Brain microvascular endothelial cell (primary cell): Measurements from ENCODE around the gene AZU1.
A peak's percentile ranks its signal among the peaks of the same experiment; 100 is the strongest.

ENCODE experiments used
- DNase-seq: peaks from one replicate; pipeline ENCODE4 v3.0.0-alpha.2; 2020
- H3K27ac ChIP-seq: fragments of 250-450 bp; sonication (Bioruptor Pico); 2 replicates; pipeline ENCODE4 v1.5.1; 2020; ENCODE audit warnings: mild to moderate bottlenecking, moderate library complexity
- H3K27me3 ChIP-seq: fragments of 250-450 bp; sonication (Bioruptor Pico); replicated peaks from 2 replicates; pipeline ENCODE4 v1.5.1; 2020; ENCODE audit warnings: mild to moderate bottlenecking
- H3K36me3 ChIP-seq: fragments of 250-450 bp; sonication (Bioruptor Pico); replicated peaks from 2 replicates; pipeline ENCODE4 v1.5.1; 2020; ENCODE audit warnings: mild to moderate bottlenecking
- H3K4me3 ChIP-seq: 2 replicates; pipeline ENCODE4 v1.5.1; 2011; ENCODE audit warnings: low read depth, mild to moderate bottlenecking, control low read depth, low read length, moderate library complexity
- in situ Hi-C: cut with HindIII; loops from 2 replicates; pipeline ENCODE4 v1.10.0; 2017; ENCODE audit warnings: low sequenced_read_pairs, low pct_ligation_motif_present
- TF ChIP-seq, protein P1 (sequence below): IDR thresholded peaks from 2 replicates; pipeline ENCODE4 v1.5.1; 2011; ENCODE audit warnings: low read depth, mild to moderate bottlenecking, moderate library complexity, low read length, control low read depth, inconsistent platforms; ENCODE audit errors: missing control alignments

AZU1 gene

DNA sequence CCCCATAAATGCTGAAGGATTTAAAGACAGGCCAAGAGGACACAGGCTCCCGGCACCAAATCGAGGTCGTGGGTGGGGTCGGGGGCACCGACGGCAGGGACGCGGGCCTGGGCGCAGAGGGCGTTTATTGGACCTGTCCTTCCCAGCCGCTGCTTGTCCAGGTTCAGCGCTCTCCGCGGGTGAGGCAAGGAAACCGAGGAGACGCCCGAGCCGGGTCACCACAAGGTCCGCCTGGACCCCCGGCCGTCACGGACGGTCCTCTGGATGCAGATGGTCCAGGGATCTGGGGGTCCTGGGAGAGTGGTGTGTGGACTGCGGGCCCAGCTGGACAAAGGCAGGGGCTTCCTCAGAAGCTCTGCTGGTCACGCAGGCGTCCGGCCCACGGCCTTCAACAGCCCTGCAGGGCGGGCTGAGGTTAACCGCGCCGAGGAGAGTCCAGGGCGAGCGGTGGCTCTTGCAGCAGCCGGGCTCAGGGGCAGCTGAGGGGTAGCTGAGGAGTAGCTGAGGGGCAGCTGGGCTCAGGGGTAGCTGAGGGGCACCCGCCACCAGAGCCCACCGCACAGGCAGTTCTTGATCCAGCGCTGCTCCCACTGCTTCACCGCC lies 40.3 kb downstream of the AZU1 start:
- in situ Hi-C loops, result no loop called here
- no peak overlapping the region for H3K4me3 ChIP-seq
- no peaks in the 10 kb centered on the region for H3K27me3 ChIP-seq
- DNase-seq, result no peak
- H3K36me3 ChIP-seq, result peaks cover 29% of the 10 kb centered on the region
- TF ChIP-seq, protein P1, sequence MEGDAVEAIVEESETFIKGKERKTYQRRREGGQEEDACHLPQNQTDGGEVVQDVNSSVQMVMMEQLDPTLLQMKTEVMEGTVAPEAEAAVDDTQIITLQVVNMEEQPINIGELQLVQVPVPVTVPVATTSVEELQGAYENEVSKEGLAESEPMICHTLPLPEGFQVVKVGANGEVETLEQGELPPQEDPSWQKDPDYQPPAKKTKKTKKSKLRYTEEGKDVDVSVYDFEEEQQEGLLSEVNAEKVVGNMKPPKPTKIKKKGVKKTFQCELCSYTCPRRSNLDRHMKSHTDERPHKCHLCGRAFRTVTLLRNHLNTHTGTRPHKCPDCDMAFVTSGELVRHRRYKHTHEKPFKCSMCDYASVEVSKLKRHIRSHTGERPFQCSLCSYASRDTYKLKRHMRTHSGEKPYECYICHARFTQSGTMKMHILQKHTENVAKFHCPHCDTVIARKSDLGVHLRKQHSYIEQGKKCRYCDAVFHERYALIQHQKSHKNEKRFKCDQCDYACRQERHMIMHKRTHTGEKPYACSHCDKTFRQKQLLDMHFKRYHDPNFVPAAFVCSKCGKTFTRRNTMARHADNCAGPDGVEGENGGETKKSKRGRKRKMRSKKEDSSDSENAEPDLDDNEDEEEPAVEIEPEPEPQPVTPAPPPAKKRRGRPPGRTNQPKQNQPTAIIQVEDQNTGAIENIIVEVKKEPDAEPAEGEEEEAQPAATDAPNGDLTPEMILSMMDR, result no peak
- H3K27ac ChIP-seq, result no peak overlapping the region

DNA sequence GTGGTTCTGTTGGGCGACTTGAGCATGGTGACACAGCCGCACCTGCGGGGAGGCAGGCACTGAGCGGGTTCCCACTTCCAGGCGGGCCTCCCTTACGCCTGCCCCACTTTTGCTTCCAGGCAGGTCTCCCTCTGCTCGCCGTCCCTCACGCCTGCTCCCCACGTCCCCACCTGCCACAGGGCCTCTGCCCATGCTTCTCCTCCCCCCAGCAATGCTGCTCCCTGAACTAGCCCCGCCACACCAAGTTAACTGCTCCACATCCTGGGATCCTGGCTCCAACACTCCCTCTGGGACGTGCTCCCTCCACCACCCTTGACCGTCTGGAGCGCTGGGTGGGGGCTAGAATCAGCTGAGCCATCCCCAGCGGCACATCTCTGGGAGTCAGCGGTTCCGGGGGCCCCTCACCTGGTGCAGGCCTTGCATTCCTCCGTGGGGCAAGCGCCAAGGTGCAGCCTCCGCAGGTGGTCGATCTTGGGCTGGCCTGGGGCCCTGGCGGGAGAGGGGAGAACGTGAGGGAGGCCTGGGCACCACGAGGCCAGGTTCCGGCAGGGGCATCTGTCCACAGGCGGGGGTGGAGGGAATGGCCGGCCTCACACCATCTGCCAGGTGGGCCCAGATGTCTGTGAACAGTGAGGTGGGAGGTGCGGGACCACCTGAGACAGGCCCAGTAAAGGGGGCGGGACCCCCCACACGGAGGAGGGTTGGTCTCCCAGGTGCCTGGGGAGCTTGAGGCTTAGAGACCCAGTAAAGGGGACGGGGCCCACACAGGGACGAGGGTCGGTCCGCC lies 41.0 kb downstream of the AZU1 start:
- no peak overlapping the region for H3K4me3 ChIP-seq
- H3K27ac ChIP-seq, result no peak overlapping the region
- H3K36me3 ChIP-seq, result peaks cover 32% of the 10 kb centered on the region
- TF ChIP-seq, protein P1, result no peak
- no peaks in the 10 kb centered on the region for H3K27me3 ChIP-seq
- in situ Hi-C loops, result no loop called here
- no peak for DNase-seq

DNA sequence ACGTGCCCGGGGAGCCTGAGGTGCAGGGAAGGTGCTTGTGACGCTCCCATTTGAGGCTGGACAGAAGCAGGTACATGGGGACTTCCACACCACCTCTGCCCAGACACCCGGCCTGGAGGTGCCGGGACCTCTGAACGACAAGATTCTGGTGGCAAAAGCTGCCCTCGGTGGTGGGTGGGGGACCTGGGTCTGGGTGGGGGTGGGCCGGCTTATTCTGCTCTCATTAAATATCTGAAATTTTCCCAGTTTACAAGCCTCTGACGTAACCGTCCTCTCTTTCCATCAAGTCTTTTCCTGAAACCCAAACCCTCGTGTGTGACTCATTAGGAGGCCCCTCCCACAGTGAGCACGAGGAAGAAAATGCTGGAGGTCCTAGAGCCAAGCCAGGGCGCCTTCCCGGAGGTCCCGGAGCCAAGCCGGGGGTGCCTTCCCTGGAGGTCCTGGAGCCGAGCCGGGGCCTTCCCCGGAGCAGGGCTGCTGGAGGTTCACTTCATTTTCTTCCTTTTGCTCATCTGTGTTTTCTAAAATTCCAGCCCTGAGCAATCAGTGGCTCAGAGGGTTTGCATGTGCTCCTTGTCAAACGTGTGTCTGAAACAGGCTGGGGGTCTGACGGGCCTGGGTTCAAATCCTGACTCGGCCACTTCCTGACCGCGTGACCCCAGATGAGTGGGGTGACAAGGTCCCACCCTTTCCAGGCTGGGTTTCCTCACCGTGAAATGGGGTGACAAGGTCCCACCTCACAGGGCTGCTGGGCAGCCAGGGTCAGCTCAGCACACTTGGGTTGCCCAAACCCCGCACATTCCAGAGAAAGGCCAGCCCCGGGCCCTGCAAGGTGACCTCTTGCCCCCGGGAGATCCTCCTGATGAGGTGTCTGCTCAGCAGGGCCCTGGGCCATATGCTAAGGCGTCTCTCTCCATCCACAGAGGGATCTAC lies 41.9 kb downstream of the AZU1 start:
- Histone ChIP-seq H3K27ac (no peak overlapping the region), H3K27me3 (no peaks in the 10 kb centered on the region), H3K4me3 (no peak overlapping the region), H3K36me3 (peaks cover 40% of the 10 kb centered on the region)
- in situ Hi-C loops, result no loop called here
- TF ChIP-seq, protein P1, result no peak
- peak; percentile 88 for DNase-seq

GRCh38 chr19:870314-870713 lies 42.7 kb downstream of the AZU1 start:
- in situ Hi-C loops, result no loop called here
- no peak overlapping the region for H3K4me3 ChIP-seq
- H3K27ac ChIP-seq, result no peak overlapping the region
- H3K36me3 ChIP-seq, result peaks cover 44% of the 10 kb centered on the region
- DNase-seq, result no peak
- no peaks in the 10 kb centered on the region for H3K27me3 ChIP-seq
- TF ChIP-seq, protein P1, result no peak

GRCh38 chr19:870963-871401 lies 43.3 kb downstream of the AZU1 start:
- Histone ChIP-seq H3K27me3 (no peaks in the 10 kb centered on the region), H3K27ac (no peak overlapping the region), H3K4me3 (no peak overlapping the region), H3K36me3 (peaks cover 49% of the 10 kb centered on the region)
- in situ Hi-C loops, result no loop called here
- TF ChIP-seq, protein P1, result no peak
- no peak for DNase-seq
